ENCODE data around the gene CCDC69.

- TF ChIP-seq CTCF (conservative IDR thresholded peaks at IDR 0.05; ENCODE audit: low read length) (no peak), EZH2phosphoT487 (IDR thresholded peaks at IDR 0.05; ENCODE audit: borderline replicate concordance, low read depth, low read length) (no peak)
Measured at GRCh38 chr5:151150471-151151262, 73.2 kb downstream of the CCDC69 start.

Measured in OCI-LY7 (cell line).